Chondrocyte (in vitro differentiated cells): ENCODE results near the gene TAX1BP1. TPM values are rescaled to one million over a fixed set of nuclear protein-coding genes. Genes with fewer than 3 reads are reported as not detected.

Source experiments
- DNase-seq: peaks from one replicate; pipeline ENCODE4 v3.0.0; 2021; ENCODE audit warnings: mixed read lengths, low spot score
- H3K27ac Mint-ChIP-seq: one replicate; pipeline ENCODE4 v1.8.0; 2021; ENCODE audit warnings: mild to moderate bottlenecking, moderate library complexity, mixed read lengths; ENCODE audit not compliant: unreplicated experiment
- H3K27me3 Mint-ChIP-seq: 2 replicates; pipeline ENCODE4 v1.8.0; 2021; ENCODE audit warnings: low read depth, mixed read lengths
- H3K36me3 Mint-ChIP-seq: 2 replicates; pipeline ENCODE4 v1.8.0; 2021; ENCODE audit warnings: low read depth, mixed read lengths
- H3K4me1 Mint-ChIP-seq: 2 replicates; pipeline ENCODE4 v1.8.0; 2021; ENCODE audit warnings: low read depth, mild to moderate bottlenecking, mixed read lengths
- H3K4me3 Mint-ChIP-seq: one replicate; pipeline ENCODE4 v1.8.0; 2021; ENCODE audit warnings: mild to moderate bottlenecking, moderate library complexity, mixed read lengths; ENCODE audit not compliant: unreplicated experiment
- H3K9me3 Mint-ChIP-seq: 2 replicates; pipeline ENCODE4 v1.8.0; 2021; ENCODE audit warnings: low read depth, mixed read lengths
- total RNA-seq: library from RNA; stranded (reverse); gene quantifications from 3 replicates; pipeline ENCODE4 v1.2.1, GENCODE V29; 2021
- TF ChIP-seq, protein P1 (sequence below): fragments of 200-600 bp; sonication (generic); IDR thresholded peaks from 2 replicates; pipeline ENCODE4 v1.5.0; 2021; ENCODE audit warnings: antibody characterized with exemption, mild to moderate bottlenecking, moderate library complexity

Gene TAX1BP1
- total RNA-seq, 1 donor from 2014 or later: 91.3 TPM

DNA sequence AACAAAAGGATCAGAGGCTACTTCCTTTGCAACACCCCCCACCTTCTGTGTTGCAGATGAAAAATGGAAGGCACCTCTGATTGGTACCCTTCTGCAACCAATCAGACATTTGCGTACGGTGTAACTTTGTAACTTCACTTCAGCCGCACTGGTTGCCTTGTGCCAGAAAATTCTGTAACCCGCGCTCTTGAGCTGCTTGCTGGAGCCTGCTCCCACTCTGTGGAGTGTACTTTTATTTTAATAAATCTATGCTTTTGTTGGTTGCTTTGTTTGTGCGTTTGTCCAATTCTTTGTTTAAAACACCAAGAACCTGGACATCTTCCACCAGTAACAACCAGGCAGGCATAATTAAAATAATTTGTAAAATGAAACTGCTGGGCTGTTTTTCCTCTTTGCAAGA is 31.5 kb upstream of the TAX1BP1 start:
- peaks cover 16% of the 10 kb centered on the region for H3K4me1 Mint-ChIP-seq
- H3K4me3 Mint-ChIP-seq: no peak overlapping the region
- H3K27ac Mint-ChIP-seq: no peak overlapping the region
- no peaks in the 10 kb centered on the region for H3K27me3 Mint-ChIP-seq
- H3K36me3 Mint-ChIP-seq: no peaks in the 10 kb centered on the region
- no peaks in the 10 kb centered on the region for H3K9me3 Mint-ChIP-seq
- no peak for DNase-seq
- TF ChIP-seq, protein P1, sequence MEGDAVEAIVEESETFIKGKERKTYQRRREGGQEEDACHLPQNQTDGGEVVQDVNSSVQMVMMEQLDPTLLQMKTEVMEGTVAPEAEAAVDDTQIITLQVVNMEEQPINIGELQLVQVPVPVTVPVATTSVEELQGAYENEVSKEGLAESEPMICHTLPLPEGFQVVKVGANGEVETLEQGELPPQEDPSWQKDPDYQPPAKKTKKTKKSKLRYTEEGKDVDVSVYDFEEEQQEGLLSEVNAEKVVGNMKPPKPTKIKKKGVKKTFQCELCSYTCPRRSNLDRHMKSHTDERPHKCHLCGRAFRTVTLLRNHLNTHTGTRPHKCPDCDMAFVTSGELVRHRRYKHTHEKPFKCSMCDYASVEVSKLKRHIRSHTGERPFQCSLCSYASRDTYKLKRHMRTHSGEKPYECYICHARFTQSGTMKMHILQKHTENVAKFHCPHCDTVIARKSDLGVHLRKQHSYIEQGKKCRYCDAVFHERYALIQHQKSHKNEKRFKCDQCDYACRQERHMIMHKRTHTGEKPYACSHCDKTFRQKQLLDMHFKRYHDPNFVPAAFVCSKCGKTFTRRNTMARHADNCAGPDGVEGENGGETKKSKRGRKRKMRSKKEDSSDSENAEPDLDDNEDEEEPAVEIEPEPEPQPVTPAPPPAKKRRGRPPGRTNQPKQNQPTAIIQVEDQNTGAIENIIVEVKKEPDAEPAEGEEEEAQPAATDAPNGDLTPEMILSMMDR: no peak

DNA sequence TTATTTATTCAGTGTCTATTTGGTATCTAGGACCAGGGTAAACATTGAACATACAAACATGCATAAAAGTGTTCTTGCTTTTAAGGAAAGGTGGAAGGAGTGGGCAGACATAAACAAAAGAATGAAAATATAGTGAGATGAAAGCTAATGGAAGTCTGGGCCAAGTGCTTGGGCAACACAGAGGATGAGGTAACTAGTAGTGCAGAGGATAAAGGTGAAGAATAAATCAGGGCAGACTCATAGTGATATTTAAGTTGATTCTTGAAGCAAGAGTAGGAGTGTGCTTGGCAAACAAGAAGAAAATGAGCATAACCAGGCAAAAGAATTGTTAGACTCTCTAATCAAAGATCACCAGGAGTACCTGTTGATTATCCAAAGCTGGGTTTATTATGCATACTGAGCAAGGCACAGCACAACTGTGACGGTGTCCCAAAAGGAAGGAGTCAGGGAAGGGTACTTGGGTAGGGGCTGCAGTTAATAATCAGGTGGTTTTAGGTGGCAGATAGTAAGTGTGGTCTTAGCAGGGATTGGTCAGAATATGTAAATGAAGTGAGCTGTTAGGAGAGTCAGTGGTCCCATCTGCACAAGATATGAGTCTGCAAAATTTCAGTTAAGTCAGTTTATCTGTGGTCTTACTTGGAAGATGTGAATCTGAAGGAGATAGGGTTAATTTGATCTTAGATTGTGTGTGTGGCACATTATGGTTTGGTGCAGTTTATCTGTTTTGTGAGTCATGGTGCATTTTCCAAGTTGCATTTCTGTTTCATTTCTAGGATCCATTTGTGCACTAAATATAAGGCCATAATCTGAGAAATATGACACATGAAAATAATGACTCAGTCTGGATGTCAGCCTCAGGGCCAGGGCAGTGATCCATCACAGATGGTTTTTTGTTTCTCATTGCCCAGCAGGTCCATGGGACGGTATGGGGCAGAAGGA is 30.6 kb upstream of the TAX1BP1 start:
- no peaks in the 10 kb centered on the region for H3K9me3 Mint-ChIP-seq
- no peak for DNase-seq
- no peaks in the 10 kb centered on the region for H3K36me3 Mint-ChIP-seq
- H3K27ac Mint-ChIP-seq: peak overlapping the region; percentile 56
- H3K4me3 Mint-ChIP-seq: no peak overlapping the region
- H3K27me3 Mint-ChIP-seq: no peaks in the 10 kb centered on the region
- TF ChIP-seq, protein P1: no peak
- peaks cover 16% of the 10 kb centered on the region for H3K4me1 Mint-ChIP-seq

DNA sequence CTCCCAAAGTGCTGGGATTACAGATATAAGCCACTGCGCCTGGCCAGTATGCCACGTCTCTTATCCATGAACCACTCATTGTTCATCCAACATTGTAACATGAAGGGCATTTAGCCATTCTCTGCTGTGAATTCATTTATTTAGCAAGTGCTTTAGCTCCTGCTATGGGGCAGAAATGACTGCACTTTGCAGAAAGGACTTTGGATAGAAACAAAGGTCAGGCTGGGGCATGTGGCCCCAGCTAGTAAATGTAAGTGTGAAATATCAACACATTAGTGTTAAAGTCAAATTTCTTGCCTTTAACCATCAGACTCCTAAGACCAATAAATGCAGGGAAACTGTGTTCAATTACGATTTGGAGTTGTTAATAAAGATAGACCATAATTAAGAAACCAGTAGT is 27.7 kb upstream of the TAX1BP1 start:
- H3K4me1 Mint-ChIP-seq: peaks cover 20% of the 10 kb centered on the region
- H3K27ac Mint-ChIP-seq: no peak overlapping the region
- H3K27me3 Mint-ChIP-seq: no peaks in the 10 kb centered on the region
- no peak overlapping the region for H3K4me3 Mint-ChIP-seq
- no peak for DNase-seq
- H3K9me3 Mint-ChIP-seq: no peaks in the 10 kb centered on the region
- H3K36me3 Mint-ChIP-seq: no peaks in the 10 kb centered on the region
- TF ChIP-seq, protein P1: no peak

DNA sequence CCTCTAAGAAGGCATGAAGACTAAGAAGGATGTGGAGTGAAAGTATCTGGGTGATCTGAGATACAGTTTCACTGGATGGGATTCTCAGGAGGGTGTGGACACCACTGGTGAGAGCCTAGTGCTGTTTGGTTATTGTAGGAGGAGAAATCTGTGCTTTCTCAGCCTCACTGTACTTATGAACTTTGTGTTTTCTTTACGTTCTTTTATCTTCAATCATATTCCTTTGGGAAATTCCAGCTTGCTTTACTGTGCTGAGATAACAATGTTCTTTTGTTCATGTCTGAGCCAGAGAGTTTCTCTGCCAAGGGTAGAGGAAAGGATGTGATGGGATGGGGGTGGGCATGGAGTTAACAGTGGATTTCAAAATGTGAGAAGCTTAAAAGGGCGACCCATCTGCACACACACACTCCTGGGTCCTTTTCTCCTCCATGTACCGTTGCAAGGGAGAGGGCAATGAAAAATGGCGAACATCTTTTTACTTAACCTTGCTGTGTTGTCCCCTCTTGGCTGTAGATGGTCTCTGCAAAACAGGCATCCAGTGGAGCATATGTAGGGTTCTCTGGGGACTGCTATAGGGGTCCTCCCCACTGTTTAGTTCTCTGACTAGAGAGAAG is 25.0 kb upstream of the TAX1BP1 start:
- H3K9me3 Mint-ChIP-seq: no peaks in the 10 kb centered on the region

DNA sequence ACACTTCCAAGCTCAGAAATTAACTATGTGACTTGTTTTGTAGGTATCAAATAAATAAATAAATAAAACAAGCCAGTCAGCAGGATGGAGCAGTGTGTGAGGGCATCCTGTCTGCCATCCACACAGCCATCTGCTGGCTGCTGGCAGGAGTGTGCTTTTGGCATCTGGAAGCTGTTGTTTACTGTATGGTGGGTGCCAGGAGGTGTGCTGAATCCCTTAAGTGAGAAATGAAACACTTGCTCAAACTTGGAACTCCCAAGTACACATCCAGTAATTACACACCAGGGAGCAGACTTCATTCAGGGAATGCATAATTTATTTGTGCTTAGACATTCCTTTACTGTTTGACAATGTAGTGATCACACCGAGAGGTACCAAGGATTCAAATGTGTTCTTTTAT is 16.9 kb upstream of the TAX1BP1 start:
- Mint-ChIP-seq H3K4me3 (no peak overlapping the region), H3K36me3 (no peaks in the 10 kb centered on the region), H3K27ac (no peak overlapping the region), H3K9me3 (no peaks in the 10 kb centered on the region), H3K4me1 (peaks cover 7% of the 10 kb centered on the region), H3K27me3 (no peaks in the 10 kb centered on the region)
- no peak for DNase-seq
- TF ChIP-seq, protein P1: peak; percentile 67

More for the DNA sequence above, 25.0 kb upstream of the TAX1BP1 start:
- Mint-ChIP-seq H3K36me3 (no peaks in the 10 kb centered on the region), H3K27ac (no peak overlapping the region), H3K27me3 (no peaks in the 10 kb centered on the region), H3K4me1 (peaks cover 9% of the 10 kb centered on the region), H3K4me3 (no peak overlapping the region)
- no peak for DNase-seq
- TF ChIP-seq, protein P1: no peak
